Osteocyte (in vitro differentiated cells): ENCODE measurements around the gene NHLRC2. TPM values are rescaled to one million over a fixed set of nuclear protein-coding genes. Genes with fewer than 3 reads are reported as not detected.

ENCODE experiments used
- DNase-seq: peaks from one replicate; pipeline ENCODE4 v3.0.0; 2021; ENCODE audit warnings: mixed read lengths; ENCODE audit not compliant: unreplicated experiment; ENCODE audit errors: extremely low spot score
- H3K27ac Mint-ChIP-seq: one replicate; pipeline ENCODE4 v1.8.0; 2021; ENCODE audit warnings: mild to moderate bottlenecking, mixed read lengths; ENCODE audit not compliant: unreplicated experiment
- H3K27me3 Mint-ChIP-seq: one replicate; pipeline ENCODE4 v1.8.0; 2021; ENCODE audit warnings: mixed read lengths; ENCODE audit not compliant: unreplicated experiment
- H3K36me3 Mint-ChIP-seq: one replicate; pipeline ENCODE4 v1.8.0; 2021; ENCODE audit warnings: mixed read lengths; ENCODE audit not compliant: unreplicated experiment
- H3K4me1 Mint-ChIP-seq: one replicate; pipeline ENCODE4 v1.8.0; 2021; ENCODE audit warnings: mixed read lengths; ENCODE audit not compliant: unreplicated experiment
- H3K4me3 Mint-ChIP-seq: one replicate; pipeline ENCODE4 v1.8.0; 2021; ENCODE audit warnings: mild to moderate bottlenecking, moderate library complexity, mixed read lengths; ENCODE audit not compliant: unreplicated experiment
- H3K9me3 Mint-ChIP-seq: one replicate; pipeline ENCODE4 v1.8.0; 2021; ENCODE audit warnings: mixed read lengths; ENCODE audit not compliant: unreplicated experiment
- CTCF ChIP-seq: fragments of 200-600 bp; sonication (generic); IDR thresholded peaks from 2 replicates; pipeline ENCODE4 v1.5.0; 2021; ENCODE audit warnings: antibody characterized with exemption, mild to moderate bottlenecking, moderate library complexity
- total RNA-seq: library from RNA; stranded (reverse); gene quantifications from 2 replicates; pipeline ENCODE4 v1.2.1, GENCODE V29; 2021

Gene NHLRC2
- total RNA-seq, 1 donor from 2014 or later, result 39.3 TPM

- no peak overlapping the region for H3K4me3 Mint-ChIP-seq
- H3K27ac Mint-ChIP-seq, result peak overlapping the region; percentile 90
- no peaks in the 10 kb centered on the region for H3K27me3 Mint-ChIP-seq
- no peak for DNase-seq
- H3K4me1 Mint-ChIP-seq, result peaks cover 39% of the 10 kb centered on the region
- no peak for TF ChIP-seq CTCF
- H3K9me3 Mint-ChIP-seq, result no peaks in the 10 kb centered on the region
- H3K36me3 Mint-ChIP-seq, result no peaks in the 10 kb centered on the region
Observed at GRCh38 chr10:113945075-113945686, 90.7 kb downstream of the NHLRC2 start.

- no peak for DNase-seq
- Mint-ChIP-seq H3K36me3 (no peaks in the 10 kb centered on the region), H3K4me1 (peaks cover 39% of the 10 kb centered on the region), H3K9me3 (no peaks in the 10 kb centered on the region), H3K27ac (peak overlapping the region; percentile 90), H3K27me3 (no peaks in the 10 kb centered on the region), H3K4me3 (no peak overlapping the region)
- no peak for TF ChIP-seq CTCF
Observed at GRCh38 chr10:113945687-113946085, 91.2 kb downstream of the NHLRC2 start.

GRCh38 chr10:113947184-113948041 is 93.0 kb downstream of the NHLRC2 start:
- H3K4me3 Mint-ChIP-seq, result no peak overlapping the region
- no peaks in the 10 kb centered on the region for H3K27me3 Mint-ChIP-seq
- no peak for DNase-seq
- peaks cover 42% of the 10 kb centered on the region for H3K4me1 Mint-ChIP-seq
- TF ChIP-seq CTCF, result no peak
- no peaks in the 10 kb centered on the region for H3K36me3 Mint-ChIP-seq
- peak overlapping the region; percentile 90 for H3K27ac Mint-ChIP-seq
- no peaks in the 10 kb centered on the region for H3K9me3 Mint-ChIP-seq

DNA sequence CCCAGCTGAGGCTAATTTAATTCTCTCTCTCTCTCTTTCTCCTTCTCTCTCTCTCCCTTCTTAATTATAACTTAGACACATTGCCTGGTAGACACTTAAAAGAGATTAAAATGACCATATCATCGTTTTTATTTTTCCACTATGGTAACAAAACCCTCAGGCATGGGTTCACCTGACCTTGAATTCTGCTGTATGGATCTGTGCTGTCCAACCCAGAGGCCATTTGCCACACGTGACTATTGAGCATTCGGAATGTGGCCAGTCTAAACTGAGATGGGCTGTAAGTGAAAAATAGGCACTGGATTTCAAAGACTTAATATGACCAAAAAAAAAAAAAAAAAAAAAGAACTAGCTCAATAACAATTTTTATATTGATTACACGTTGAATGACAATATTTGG is 93.6 kb downstream of the NHLRC2 start:
- DNase-seq, result no peak
- Mint-ChIP-seq H3K27ac (peak overlapping the region; percentile 90), H3K9me3 (no peaks in the 10 kb centered on the region), H3K36me3 (no peaks in the 10 kb centered on the region), H3K4me3 (no peak overlapping the region), H3K4me1 (peaks cover 45% of the 10 kb centered on the region), H3K27me3 (no peaks in the 10 kb centered on the region)
- no peak for TF ChIP-seq CTCF

GRCh38 chr10:113950268-113950667 is 95.8 kb downstream of the NHLRC2 start:
- TF ChIP-seq CTCF, result no peak
- no peak overlapping the region for H3K27ac Mint-ChIP-seq
- H3K36me3 Mint-ChIP-seq, result no peaks in the 10 kb centered on the region
- H3K4me3 Mint-ChIP-seq, result no peak overlapping the region
- DNase-seq, result no peak
- H3K4me1 Mint-ChIP-seq, result peaks cover 46% of the 10 kb centered on the region
- H3K9me3 Mint-ChIP-seq, result peaks cover 4% of the 10 kb centered on the region
- no peaks in the 10 kb centered on the region for H3K27me3 Mint-ChIP-seq
